Right renal cortex interstitium (tissue), 3 donors: Measurements from ENCODE around the gene OBP2B. TPM values are rescaled to one million over a fixed set of nuclear protein-coding genes. Genes with fewer than 3 reads are reported as not detected.
"Not testable (repeated sequence)": the region's sequence is repeated elsewhere in the genome, so short reads cannot be mapped to it uniquely, and the experiment has no call there.

Experiments used
- DNase-seq, 3 donors: peaks; one replicate each; pipeline ENCODE4 v3.0.0-alpha.2; 2013; ENCODE audit warnings: low read depth in 3 of 3, low spot score in 2 of 3
- polyA plus RNA-seq, 3 donors: library from polyadenylated mRNA; unstranded; fragments of 120-200 nt; gene quantifications; one replicate each; pipeline ENCODE4 v1.2.1, GENCODE V29; 2013; ENCODE audit not compliant: insufficient read length in 3 of 3

OBP2B gene
- polyA plus RNA-seq, 3 donors = 0.64 TPM; not detected in 2

GRCh38 chr9:133223159-133223756, 14.2 kb upstream of the OBP2B start:
- DNase-seq = not testable (repeated sequence)

GRCh38 chr9:133221994-133222393, 12.9 kb upstream of the OBP2B start:
- not testable (repeated sequence) for DNase-seq

DNA sequence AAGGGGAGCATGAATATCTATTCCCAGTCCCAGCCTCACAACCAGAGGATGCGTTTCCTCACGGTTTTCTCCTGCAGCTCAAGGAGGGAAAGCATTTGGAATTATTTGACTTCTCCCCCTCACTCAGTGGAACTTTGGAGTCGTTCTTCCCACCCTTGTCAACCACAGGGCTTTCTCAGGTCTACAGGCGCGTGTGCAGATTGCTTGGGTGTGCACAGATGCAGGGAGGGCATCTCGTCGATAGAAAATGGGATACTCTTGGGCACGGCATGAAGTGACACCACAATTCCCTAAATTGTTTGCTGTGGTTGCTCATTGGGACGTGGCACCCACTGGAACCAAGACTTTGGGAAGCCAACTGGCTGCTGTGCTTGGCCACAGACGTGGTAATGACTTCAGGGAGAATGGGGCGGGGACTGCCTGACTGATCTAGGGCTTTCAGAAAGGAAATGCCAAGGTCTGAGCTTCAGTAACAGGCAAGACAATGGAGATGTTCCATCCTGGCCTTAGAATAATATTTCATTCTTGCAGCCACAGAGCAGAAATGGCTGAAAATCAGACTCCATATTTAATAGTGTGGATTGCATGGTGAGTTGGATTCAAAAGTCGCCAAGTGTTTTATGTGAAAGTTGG, 12.2 kb upstream of the OBP2B start:
- no peak for DNase-seq

DNA sequence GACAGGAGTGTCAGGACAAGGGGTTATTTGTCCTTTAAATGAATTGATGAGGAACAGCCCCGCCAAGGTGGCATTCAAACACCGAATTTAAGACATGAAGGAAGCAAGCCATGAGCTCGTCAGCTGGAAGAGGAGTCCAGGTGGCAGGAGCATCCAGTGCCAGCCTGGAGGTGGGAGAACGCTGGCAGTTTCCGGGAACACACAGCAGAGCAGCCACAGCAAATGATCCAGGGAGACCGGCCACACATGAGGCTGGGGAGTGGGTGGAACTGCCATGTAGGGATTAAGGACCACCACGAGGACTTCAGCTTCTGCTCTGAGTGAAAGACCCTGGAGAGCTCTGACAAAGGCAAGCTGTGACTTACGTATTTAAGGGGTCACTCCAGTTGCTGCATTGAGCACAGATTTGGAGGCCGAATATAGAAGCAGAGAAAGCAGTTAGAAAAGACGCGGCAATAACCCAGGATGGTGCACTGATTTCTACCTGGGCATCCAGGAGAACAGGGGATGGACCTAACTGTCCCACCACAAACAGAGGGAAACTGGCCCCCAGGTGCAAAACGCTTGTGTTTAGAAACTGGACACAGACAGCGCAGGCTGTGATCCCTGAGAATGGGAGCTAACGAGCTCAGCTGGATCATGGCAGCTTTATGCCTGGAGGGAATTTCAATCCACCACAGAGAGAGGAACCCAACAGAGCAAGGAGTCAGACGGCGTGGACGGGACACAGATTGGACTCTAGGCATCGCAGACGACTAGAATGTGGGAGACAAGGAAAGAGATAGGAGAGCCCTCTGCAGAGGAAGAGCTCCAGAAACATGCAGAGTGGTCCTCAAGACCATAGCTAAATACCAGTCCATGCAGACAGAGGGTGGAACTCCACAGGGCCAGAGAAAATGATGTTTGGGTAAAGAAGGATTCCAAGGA, 9.3 kb upstream of the OBP2B start:
- DNase-seq = not testable (repeated sequence)

DNA sequence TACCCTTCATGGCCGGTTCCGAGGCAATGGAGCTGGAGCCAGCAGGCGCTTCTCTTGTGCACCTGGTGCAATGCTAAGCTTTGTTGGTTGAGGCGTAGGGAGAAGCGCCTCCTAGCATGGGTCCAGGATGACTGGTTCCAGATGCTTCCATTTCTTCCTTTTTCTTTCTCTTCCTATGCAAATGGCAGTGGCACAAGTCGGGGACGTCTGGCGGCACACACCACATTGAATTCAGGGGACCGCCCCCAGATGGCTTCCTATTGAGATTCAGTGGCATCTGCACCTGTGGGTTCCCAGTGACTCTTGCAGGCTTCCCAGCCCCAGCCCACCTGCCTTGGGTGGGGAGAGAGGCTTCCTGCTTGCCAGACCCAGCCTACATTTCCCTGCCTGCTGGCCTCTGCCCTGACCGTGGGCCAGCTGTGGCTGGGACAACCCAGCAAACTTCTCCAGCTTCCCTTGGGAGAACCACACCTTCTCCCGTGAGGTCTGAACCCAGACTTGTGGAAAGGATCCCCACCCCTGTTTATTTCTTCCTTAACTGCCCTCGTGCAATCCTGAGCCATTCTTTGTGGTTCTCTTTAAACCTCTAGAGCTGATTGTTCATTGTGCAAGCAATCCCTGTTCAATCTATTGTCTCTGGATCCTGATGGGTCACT, 8.4 kb upstream of the OBP2B start:
- DNase-seq = not testable (repeated sequence)

GRCh38 chr9:133214276-133214675, 5.2 kb upstream of the OBP2B start:
- not testable (repeated sequence) for DNase-seq

- DNase-seq = no peak
These were observed 1.6 kb upstream of the OBP2B start for GRCh38 chr9:133210609-133211008.

DNA sequence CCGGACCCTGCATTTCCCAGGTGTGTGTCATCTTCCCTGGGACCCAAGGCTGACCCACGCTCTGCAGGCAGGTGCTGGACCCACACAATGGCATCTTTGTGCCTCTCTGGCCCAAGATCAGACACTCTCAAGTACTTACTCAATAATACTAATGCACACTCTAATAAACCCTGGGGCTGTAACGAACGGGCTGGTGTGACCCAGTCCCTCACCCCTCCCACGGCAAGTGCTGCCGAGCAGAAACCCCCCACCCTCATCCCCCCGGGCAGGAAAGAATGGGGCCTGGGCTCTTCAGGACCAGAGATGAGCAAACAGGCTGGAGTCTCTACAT, 1.1 kb upstream of the OBP2B start:
- no peak for DNase-seq

- not testable (repeated sequence) for DNase-seq
These were observed 514 bp upstream of the OBP2B start for GRCh38 chr9:133209327-133210201.

DNA sequence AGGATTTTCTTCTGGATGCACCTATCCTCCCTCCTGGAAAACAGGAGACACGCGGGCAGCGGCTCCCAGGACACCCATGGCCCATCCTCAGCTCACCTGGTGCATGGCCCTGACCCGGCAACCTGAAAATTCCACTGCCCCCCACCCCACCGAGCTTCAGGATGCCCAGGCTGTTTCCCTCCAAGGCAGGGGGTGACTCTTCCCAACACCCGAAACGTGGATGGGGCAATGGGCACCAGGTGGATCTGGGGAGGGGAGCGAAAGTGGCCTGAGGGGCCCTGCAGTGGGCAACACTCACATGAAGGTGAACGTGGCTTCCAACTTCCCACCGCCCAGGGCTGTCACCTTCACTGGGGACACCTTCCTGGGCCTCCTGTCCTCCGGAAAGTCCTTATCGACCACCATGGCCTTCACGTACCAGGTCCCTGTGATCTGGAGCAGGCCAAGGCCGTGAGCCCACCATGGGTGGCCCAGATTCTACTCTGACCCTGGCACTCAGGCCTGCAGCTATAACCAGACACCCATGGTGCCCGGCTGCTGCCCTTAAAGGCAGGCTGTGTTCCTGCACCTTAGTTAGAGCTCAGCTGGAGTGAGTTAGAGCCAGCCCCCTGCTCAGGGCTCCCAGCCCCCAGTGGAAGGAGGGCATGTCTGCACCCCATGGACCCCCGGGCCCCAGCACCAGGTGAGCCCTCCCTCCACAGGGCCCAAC, 725 bp downstream of the OBP2B start:
- DNase-seq = not testable (repeated sequence)

- DNase-seq = no peak
These were observed 1.4 kb downstream of the OBP2B start for GRCh38 chr9:133207540-133208170.

DNA sequence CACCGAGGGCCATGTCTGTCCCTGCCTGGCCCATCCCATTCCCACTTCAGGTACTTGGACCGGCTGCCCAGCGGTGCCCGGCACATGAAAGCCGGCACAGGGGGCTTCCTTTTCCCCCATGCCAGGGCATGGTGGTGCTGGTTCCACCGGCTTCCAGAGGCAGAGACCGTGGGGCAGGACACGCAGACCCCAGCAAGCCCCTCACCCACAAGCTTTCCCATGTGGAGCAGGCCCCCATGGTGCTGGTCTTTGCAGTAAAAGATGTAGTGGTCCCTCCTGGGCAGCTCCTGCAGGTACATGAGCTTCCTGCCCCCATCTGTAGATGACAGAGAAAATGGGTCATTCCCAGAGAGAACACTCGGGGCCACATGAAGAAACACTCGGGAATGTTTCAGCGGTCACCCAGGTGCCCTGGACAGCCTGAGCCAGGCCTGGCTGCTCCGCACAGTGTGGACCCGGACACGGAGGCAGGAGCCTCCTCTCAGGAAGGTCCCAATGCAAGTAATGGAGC, 2.0 kb downstream of the OBP2B start:
- DNase-seq = no peak

GRCh38 chr9:133205996-133206931, 2.8 kb downstream of the OBP2B start:
- no peak for DNase-seq

GRCh38 chr9:133205481-133205887, 3.6 kb downstream of the OBP2B start:
- not testable (repeated sequence) for DNase-seq

GRCh38 chr9:133204993-133205336, 4.1 kb downstream of the OBP2B start:
- DNase-seq = no peak

- DNase-seq = no peak
These were observed 4.6 kb downstream of the OBP2B start for GRCh38 chr9:133204335-133204992.

DNA sequence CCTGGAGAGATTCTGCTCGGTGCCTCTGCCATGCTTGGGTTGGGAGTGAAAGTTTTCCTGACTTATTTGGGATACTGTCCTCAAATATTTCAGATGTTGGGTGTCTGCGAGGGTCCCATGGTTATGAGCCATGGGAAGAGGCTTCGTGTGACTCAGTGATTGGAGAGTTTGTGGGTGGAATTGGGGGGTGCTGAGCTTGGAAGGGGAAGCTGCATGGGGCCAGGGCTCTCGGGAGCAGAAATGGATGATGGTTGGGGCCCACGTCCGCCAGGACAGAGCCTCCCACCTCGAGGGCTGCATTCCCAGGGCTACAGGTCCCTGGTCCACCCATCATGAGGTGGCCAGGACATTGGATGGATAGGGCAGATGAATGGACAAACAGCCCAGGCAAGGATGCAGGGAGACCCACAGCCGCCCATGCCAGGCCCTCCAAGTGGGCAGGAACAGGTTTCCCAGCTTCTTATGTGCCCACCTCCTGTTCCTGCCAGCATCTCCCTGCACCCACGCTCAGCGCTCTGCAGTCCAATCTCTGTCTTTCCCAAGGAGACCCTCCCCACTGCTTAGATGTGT, 5.5 kb downstream of the OBP2B start:
- no peak for DNase-seq
